Measurements from ENCODE around the gene PHTF1.
"Not testable (repeated sequence)": the region's sequence is repeated elsewhere in the genome, so short reads cannot be mapped to it uniquely, and the experiment has no call there.

PHTF1 gene

GRCh38 chr1:113777561-113777960 lies 18.3 kb upstream of the PHTF1 start:
- no peak for DNase-seq (ENCODE audit: low spot score)

DNA sequence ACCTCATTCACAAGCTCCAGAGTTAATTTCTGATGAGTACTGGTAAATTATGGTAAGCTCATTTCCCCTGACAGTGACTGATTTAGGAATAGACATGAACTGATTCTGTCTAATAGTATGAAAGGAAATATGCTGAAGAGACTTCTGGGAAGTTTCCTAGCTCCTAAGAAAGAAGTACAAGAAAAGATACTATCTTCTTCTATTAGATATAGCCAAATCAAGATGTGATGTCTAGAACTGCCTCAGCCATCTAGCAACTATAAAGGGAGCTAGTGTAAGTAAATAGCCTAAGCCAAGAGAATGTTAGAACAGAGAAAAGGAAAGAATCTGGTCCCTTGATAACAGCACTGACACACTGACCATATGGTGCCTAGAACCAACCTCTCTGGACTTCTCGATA lies 10.7 kb upstream of the PHTF1 start:
- DNase-seq (ENCODE audit: low spot score), result no peak

DNA sequence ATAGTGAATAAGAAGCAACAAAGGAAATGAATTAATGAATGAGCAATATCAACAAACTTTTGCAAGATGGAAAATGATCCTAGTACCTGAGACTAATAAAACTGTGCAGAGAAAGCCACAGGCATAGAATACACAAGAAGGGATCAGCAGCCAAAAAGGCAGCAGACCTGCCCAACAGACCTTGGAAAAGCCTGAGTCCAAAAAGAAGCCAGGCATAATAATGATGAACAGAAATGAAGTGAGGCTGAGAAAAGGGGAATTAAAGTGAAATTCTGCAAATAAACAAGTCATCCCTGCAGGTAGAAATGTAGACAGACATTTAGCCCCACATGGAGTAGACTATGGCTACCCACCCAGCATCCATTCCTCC lies 10.3 kb upstream of the PHTF1 start:
- no peak for DNase-seq (ENCODE audit: low spot score)

DNA sequence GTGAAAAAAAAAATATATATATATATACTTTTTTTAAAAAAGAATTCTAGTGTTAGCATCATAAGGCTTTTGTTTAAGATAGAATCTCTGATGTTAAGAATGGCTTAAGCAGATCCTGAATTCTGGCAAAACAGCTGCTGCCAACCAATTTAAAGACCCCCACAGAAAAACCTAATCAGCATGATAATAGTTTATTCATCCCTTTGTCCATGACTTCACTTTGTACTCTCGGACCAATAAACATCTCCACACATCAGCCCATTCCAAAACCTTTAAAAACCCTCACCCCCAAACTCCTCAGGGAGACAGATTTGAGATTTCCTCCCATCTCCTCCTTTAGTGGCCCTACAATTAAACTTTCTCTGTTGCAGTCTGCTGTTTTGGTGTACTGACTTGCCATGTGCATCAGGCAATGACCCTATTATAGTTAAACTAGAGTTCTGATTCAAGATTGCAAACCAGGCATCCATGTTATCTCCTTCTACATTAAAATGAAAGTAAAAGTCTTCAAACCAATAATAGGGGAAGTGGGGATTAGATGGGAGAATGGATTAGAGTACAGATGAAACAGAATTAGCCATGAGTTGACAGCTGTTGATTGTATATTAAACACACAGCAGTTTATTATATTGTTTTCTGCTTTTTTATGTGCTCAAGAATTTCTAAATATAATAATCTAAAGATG lies 9.8 kb upstream of the PHTF1 start:
- no peak for DNase-seq (ENCODE audit: low spot score)

- no peak for DNase-seq (ENCODE audit: low spot score)
These were observed 6.3 kb upstream of the PHTF1 start for GRCh38 chr1:113765306-113766230.

DNA sequence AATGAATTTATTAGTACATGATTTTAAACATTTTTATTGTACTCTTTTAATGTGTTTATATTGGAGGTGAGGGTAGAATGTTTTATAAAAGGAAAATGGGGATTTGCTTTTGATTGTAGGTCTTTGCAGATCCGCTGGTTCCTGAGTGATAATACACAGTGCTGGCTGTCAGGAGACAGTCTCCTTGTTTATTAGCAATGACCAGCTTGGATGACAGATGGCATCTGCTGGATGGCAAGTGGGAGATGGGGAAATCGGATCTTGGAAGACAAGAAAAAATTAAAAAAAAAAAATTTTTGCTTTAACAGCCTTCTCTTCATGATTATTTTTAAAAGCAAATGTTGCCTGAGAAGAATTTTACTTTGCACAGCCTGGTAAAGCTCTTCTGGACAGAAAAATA lies 4.4 kb upstream of the PHTF1 start:
- no peak for DNase-seq (ENCODE audit: low spot score)

DNA sequence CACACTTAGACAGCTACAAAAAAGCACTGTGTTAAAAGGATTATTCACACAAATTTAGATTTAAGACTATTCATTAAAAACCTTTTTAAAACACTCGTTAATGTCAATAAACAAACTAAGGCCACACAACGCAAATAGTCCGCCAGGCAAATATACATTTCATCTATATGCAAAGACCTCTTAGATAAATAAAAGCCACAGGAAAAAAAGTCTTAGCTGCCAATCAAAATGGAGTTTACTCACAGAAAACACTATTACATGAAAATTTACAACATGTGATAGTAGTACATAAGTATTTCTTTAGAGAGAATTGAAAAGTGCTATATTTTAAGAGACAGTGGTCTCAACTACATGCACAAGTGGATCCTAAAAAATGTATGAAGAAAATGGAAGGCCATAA lies 2.7 kb upstream of the PHTF1 start:
- no peak for DNase-seq (ENCODE audit: low spot score)

DNA sequence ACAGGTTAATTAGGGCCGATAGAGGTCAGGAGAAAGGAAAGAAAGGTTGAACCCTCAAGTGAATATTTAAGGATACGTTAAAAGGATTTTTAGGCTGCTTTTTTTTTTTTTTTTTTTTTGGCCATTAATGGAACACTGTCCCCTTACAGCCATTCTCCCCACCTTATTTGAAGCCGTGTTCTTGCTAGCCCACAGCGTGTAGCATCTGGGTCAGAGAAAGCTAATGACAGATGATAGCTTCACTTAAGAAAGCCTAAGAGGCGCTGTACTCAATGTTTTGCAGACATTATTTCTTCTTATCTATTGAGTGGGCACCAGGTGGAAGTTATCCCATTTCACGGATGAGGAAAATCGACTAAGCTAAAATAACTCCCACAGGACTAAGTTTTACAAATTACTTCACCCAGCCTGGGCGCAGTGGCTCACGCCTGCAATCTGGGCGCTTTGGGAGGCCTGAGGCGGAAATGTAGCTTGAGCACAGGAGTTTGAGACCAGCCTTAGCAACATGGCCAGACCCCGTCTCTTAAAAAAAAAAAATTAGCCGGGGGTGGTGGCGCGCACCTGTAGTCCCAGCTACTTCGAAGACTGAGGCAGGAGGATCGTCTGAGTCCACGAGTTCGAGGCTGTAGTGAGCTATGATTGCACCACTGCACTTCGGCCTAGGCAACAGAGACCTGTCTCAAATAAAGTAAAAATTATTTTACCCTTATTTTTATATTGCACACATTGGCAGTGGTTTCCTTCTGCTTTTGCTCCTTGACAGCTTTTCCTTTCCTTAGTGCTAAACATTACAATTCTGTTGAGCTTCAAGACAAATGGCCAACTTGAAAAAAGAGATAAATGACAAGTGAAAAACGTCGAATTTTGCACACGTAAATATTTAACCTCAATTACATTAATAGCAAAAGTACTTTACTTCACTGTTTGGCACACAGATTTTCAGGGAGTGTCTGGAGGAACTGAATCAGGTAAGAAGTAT lies 1.1 kb upstream of the PHTF1 start:
- DNase-seq (ENCODE audit: low spot score), result no peak

GRCh38 chr1:113758631-113759332 lies 504 bp downstream of the PHTF1 start:
- peak; percentile 47 for DNase-seq (ENCODE audit: low spot score)

- DNase-seq (ENCODE audit: low spot score), result no peak
These were observed 2.8 kb downstream of the PHTF1 start for GRCh38 chr1:113756461-113756860.

- DNase-seq (ENCODE audit: low spot score), result not testable (repeated sequence)
These were observed 6.0 kb downstream of the PHTF1 start for GRCh38 chr1:113753333-113753732.

GRCh38 chr1:113751516-113751915 lies 7.8 kb downstream of the PHTF1 start:
- no peak for DNase-seq (ENCODE audit: low spot score)

DNA sequence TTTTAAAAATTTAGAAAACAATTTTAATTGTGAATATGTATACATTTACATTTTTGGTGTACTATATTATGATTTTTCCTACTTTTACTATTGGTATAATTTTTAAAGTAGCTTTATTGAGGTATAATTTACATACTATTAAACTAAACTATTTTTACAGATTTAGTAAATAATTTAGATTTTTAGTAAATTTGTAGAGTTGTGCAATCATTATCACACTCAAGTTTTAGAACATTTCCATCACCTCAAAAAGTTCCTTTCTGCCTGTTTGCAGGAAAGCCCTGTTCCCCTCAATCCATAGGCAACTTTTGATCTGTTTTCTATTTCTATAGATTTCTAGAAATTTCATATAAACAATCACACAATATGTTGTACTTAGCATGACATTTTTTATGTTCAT lies 8.2 kb downstream of the PHTF1 start:
- DNase-seq (ENCODE audit: low spot score), result no peak

- no peak for DNase-seq (ENCODE audit: low spot score)
These were observed 9.9 kb downstream of the PHTF1 start for GRCh38 chr1:113749402-113749801.

- no peak for DNase-seq (ENCODE audit: low spot score)
These were observed 11.9 kb downstream of the PHTF1 start for GRCh38 chr1:113747376-113747775.

- DNase-seq (ENCODE audit: low spot score), result no peak
These were observed 13.9 kb downstream of the PHTF1 start for GRCh38 chr1:113745425-113745824.

GRCh38 chr1:113744114-113744513 lies 15.2 kb downstream of the PHTF1 start:
- no peak for DNase-seq (ENCODE audit: low spot score)

- no peak for DNase-seq (ENCODE audit: low spot score)
These were observed 16.8 kb downstream of the PHTF1 start for GRCh38 chr1:113742515-113742914.

GRCh38 chr1:113734357-113735055 lies 24.8 kb downstream of the PHTF1 start:
- no peak for DNase-seq (ENCODE audit: low spot score)

- no peak for DNase-seq (ENCODE audit: low spot score)
These were observed 26.5 kb downstream of the PHTF1 start for GRCh38 chr1:113732802-113733201.

DNA sequence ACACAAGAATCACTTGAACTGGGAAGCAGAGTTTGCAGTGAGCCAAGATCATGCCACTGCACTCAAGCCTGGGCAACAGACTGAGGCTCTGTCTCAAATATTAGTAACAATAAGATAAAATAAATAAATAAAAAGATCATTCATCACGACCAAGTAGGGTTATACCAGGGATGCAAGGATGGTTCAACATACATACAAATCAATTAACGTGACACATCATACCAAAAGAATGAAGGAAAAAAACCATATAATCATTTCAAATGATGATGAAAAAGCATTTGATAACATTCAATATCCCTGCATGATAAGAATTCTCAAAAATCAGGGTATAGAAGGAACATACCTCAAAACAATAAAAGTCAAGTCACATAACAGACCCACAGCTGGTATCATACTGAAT lies 38.3 kb downstream of the PHTF1 start:
- DNase-seq (ENCODE audit: low spot score), result no peak

Measured in kidney capillary endothelial cell (primary cell).